Brain microvascular endothelial cell (primary cell): ENCODE results near the gene CYP1A2.

ENCODE experiments used
- DNase-seq: peaks from one replicate; pipeline ENCODE4 v3.0.0-alpha.2; 2020
- H3K27ac ChIP-seq: fragments of 250-450 bp; sonication (Bioruptor Pico); 2 replicates; pipeline ENCODE4 v1.5.1; 2020; ENCODE audit warnings: mild to moderate bottlenecking, moderate library complexity
- H3K27me3 ChIP-seq: fragments of 250-450 bp; sonication (Bioruptor Pico); replicated peaks from 2 replicates; pipeline ENCODE4 v1.5.1; 2020; ENCODE audit warnings: mild to moderate bottlenecking
- H3K36me3 ChIP-seq: fragments of 250-450 bp; sonication (Bioruptor Pico); replicated peaks from 2 replicates; pipeline ENCODE4 v1.5.1; 2020; ENCODE audit warnings: mild to moderate bottlenecking
- H3K4me3 ChIP-seq: 2 replicates; pipeline ENCODE4 v1.5.1; 2011; ENCODE audit warnings: low read depth, mild to moderate bottlenecking, control low read depth, low read length, moderate library complexity
- in situ Hi-C: cut with HindIII; loops from 2 replicates; pipeline ENCODE4 v1.10.0; 2017; ENCODE audit warnings: low sequenced_read_pairs, low pct_ligation_motif_present
- TF ChIP-seq, protein P1 (sequence below): IDR thresholded peaks from 2 replicates; pipeline ENCODE4 v1.5.1; 2011; ENCODE audit warnings: low read depth, mild to moderate bottlenecking, moderate library complexity, low read length, control low read depth, inconsistent platforms; ENCODE audit errors: missing control alignments

Gene CYP1A2

DNA sequence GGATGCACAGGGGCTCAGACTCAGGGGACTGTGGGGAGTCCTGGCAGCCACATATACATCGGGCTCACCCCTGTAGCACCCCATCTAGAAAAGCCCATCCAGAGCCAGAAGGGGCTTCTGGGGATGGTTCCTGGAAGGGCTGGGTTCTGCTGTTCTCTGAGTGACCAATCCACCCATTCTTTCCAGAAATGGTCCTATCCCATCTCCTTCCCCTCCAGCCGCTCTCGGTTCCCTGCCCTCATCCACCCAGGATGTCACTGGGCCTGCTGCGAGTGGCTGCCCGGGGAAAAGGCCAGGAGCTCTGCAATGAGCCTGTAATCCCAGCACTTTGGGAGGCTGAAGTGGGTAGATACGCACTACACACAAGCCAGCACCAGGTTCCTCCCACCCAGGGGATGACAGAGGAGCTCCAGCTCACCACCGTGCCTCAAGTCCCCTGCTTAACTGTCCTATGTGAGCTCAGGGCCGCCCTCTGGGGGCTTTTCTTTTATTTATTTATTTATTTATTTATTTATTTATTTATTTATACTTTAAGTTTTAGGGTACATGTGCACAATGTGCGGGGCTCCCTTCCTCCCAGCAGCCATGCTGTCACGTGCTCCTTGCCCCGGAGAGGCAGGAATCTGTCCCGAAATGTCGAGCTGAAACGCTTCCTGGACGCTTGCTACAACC is 19.6 kb downstream of the CYP1A2 start:
- Histone ChIP-seq H3K27me3 (no peaks in the 10 kb centered on the region), H3K27ac (no peak overlapping the region), H3K36me3 (no peaks in the 10 kb centered on the region), H3K4me3 (no peak overlapping the region)
- in situ Hi-C loops = loop anchor here (5.0 to 25.0 kb wide), 2 partner anchors 136 to 406 kb away; partner anchors contain the start of gene CYP11A1
- DNase-seq = no peak
- TF ChIP-seq, protein P1, sequence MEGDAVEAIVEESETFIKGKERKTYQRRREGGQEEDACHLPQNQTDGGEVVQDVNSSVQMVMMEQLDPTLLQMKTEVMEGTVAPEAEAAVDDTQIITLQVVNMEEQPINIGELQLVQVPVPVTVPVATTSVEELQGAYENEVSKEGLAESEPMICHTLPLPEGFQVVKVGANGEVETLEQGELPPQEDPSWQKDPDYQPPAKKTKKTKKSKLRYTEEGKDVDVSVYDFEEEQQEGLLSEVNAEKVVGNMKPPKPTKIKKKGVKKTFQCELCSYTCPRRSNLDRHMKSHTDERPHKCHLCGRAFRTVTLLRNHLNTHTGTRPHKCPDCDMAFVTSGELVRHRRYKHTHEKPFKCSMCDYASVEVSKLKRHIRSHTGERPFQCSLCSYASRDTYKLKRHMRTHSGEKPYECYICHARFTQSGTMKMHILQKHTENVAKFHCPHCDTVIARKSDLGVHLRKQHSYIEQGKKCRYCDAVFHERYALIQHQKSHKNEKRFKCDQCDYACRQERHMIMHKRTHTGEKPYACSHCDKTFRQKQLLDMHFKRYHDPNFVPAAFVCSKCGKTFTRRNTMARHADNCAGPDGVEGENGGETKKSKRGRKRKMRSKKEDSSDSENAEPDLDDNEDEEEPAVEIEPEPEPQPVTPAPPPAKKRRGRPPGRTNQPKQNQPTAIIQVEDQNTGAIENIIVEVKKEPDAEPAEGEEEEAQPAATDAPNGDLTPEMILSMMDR = peak; percentile 13

DNA sequence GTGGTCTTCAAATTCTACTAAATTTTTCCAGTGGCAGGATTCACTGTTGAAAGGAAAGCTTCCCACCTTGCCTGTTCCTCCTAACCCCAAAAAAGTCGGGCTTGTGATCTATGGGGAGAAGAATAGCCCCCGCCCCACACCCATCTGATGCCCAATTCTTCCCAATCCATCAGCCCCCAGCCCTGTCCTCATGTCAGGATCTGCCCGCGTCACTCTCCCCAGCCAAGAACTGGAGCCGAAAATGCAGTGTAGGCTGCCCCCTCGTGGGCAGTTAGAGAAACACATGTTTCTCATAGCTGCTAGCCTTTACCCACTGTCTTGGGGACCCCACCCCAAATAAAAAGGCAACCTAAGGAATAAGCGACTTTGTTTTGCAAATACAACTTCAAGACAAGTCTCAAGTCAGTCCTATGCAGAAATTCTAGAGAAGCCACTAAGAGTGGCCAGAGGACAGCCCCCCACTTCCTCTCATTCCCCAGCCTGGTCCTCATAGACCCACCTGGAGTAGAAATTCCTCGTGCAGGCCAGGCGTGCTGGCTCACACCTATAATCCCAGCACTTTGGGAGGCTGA is 20.2 kb downstream of the CYP1A2 start:
- no peak overlapping the region for H3K27ac ChIP-seq
- H3K27me3 ChIP-seq = no peaks in the 10 kb centered on the region
- no peaks in the 10 kb centered on the region for H3K36me3 ChIP-seq
- in situ Hi-C loops = loop anchor here (5.0 to 25.0 kb wide), 2 partner anchors 137 to 407 kb away; partner anchors contain the start of gene CYP11A1
- DNase-seq = peak; percentile 40
- no peak overlapping the region for H3K4me3 ChIP-seq
- TF ChIP-seq, protein P1 = peak; percentile 85

DNA sequence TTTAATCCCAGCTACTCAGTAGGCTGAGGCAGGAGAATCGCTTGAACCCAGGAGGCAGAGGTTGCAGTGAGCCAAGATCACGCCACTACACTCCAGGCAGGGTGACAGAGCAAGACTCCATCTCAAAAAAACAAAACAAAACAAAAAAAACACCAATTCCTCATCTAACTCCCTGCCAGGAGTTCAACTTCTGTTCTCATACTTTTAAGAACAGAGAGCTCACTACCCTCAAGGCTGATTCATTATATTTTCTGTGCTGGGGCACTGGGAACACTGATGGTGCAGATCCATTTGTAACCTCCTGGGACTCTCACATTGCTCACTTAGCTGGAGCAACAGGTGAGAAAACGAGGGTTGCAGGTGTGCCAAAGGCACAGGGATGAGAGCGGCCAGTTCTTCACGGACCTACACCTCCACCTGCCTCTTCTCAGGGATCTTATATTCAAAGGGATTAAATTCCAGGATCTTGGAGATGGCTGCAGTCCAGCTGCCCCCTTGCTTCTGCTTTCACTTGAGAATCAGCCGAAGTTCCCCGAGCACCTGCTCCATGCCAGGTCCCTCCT is 20.9 kb downstream of the CYP1A2 start:
- in situ Hi-C loops = loop anchor here (5.0 to 25.0 kb wide), 2 partner anchors 137 to 407 kb away; partner anchors contain the start of gene CYP11A1
- no peaks in the 10 kb centered on the region for H3K36me3 ChIP-seq
- DNase-seq = no peak
- no peak overlapping the region for H3K27ac ChIP-seq
- TF ChIP-seq, protein P1 = no peak
- no peak overlapping the region for H3K4me3 ChIP-seq
- no peaks in the 10 kb centered on the region for H3K27me3 ChIP-seq

DNA sequence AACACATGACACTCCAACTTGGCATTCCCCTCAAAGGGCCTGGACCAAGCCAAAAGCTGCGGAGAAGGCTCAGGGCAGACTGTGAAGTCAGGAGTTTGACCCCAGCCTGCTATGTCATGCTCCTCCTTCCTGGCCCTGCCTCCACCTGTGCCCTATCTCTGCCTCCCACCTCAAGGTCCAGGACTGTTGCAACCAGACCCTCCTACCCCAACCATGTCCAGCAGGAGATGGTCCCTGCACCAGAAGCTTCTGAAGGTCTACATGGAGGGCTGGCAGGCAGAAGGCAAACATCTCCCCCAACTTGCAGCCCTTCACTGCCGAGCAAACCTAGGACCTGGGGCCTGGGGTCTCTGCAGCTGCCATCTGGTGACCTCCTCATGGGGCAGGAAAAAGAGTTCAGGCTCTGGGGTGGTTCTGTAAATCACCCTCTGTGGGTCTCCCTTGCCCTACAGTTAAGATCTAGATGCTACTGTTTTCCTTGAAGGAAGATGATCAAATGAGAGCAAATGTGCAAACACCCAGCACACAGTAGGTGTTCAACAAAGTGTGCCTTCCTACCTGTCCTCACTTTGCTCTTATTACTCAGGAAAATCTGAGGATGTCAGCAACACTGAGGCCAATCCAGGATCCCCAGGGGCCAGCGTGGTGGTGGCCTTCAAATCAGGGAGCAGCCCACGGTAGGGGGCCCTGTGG is 21.7 kb downstream of the CYP1A2 start:
- Histone ChIP-seq H3K4me3 (no peak overlapping the region), H3K36me3 (no peaks in the 10 kb centered on the region), H3K27me3 (no peaks in the 10 kb centered on the region), H3K27ac (no peak overlapping the region)
- in situ Hi-C loops = loop anchor here (25.0 kb wide), 1 partner anchor 408 kb away; the partner anchor contains the start of gene CYP11A1
- no peak for DNase-seq
- TF ChIP-seq, protein P1 = no peak

DNA sequence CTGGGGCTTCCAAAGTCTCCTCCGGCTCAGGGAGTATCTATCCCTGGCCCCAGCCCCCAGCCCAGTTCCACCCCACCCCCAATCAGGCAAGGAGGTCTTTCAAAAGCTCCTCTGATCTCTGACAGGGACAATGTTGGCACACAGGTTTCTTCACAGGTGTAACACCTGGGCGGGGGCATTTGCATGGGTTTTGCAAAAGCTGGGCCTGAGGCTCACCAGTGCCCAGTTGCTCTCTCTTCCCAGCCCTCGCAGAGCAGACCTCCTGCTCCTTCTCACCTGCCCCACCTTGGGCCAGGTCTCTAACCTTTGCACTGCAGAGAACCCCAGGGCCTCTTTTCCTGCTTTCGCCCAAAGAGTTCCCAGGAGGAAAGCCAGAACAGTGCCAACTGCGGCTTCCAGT is 24.7 kb downstream of the CYP1A2 start:
- Histone ChIP-seq H3K27me3 (no peaks in the 10 kb centered on the region), H3K27ac (no peak overlapping the region), H3K4me3 (no peak overlapping the region), H3K36me3 (no peaks in the 10 kb centered on the region)
- in situ Hi-C loops = loop anchor here (25.0 kb wide), 1 partner anchor 411 kb away; the partner anchor contains the start of gene CYP11A1
- no peak for DNase-seq
- TF ChIP-seq, protein P1 = no peak
